Measurements from ENCODE around the gene CILP.
A peak's percentile ranks its signal among the peaks of the same experiment; 100 is the strongest.

CILP gene

GRCh38 chr15:65210770-65211481 lies at the start of gene CILP:
Gene CILP (minus strand): TSS chr15:65211473. CDS start chr15:65209755, 1,718 bp downstream.
- Mint-ChIP-seq H3K36me3 (ENCODE audit: low read depth) (no peaks in the 10 kb centered on the region), H3K4me3 (peak within 1 kb of the TSS; percentile 60 to 62 (median 61)), H3K27me3 (ENCODE audit: low read depth) (no peaks in the 10 kb centered on the region), H3K4me1 (peaks cover 69% of the 10 kb centered on the region), H3K27ac (peak within 1 kb of the TSS; percentile 92 to 94 (median 92)), H3K9me3 (no peaks in the 10 kb centered on the region)
- no peak for TF ChIP-seq CTCF (IDR thresholded peaks at IDR 0.05; ENCODE audit: unreplicated experiment in 3 of 3)

- Mint-ChIP-seq H3K4me3 (no peak overlapping the region), H3K9me3 (no peaks in the 10 kb centered on the region), H3K27me3 (ENCODE audit: low read depth) (no peaks in the 10 kb centered on the region), H3K27ac (peak overlapping the region in 1 of 3 experiments; percentile 98), H3K36me3 (ENCODE audit: low read depth) (peaks cover 57% of the 10 kb centered on the region), H3K4me1 (peaks cover 46% of the 10 kb centered on the region)
- no peak for TF ChIP-seq CTCF (IDR thresholded peaks at IDR 0.05; ENCODE audit: unreplicated experiment in 3 of 3)
Measured at GRCh38 chr15:65260968-65261367, 49.7 kb upstream of the CILP start.

- Mint-ChIP-seq H3K27ac (peak overlapping the region; percentile 72 to 98 (median 91)), H3K4me3 (peak overlapping the region in 1 of 3 experiments; percentile 2), H3K36me3 (ENCODE audit: low read depth) (peaks cover 64% of the 10 kb centered on the region), H3K27me3 (ENCODE audit: low read depth) (no peaks in the 10 kb centered on the region), H3K4me1 (peaks cover 55% of the 10 kb centered on the region), H3K9me3 (no peaks in the 10 kb centered on the region)
- TF ChIP-seq CTCF (IDR thresholded peaks at IDR 0.05; ENCODE audit: unreplicated experiment in 3 of 3): no peak
Measured at GRCh38 chr15:65259367-65259797, 48.1 kb upstream of the CILP start.

- no peaks in the 10 kb centered on the region for H3K27me3 Mint-ChIP-seq (ENCODE audit: low read depth)
- no peak for TF ChIP-seq CTCF (IDR thresholded peaks at IDR 0.05; ENCODE audit: unreplicated experiment in 3 of 3)
Measured at GRCh38 chr15:65258375-65259262, 47.3 kb upstream of the CILP start.

GRCh38 chr15:65255486-65256140 lies 44.3 kb upstream of the CILP start:
- no peak for TF ChIP-seq CTCF (IDR thresholded peaks at IDR 0.05; ENCODE audit: unreplicated experiment in 3 of 3)
- peaks cover 54% of the 10 kb centered on the region for H3K4me1 Mint-ChIP-seq
- H3K36me3 Mint-ChIP-seq (ENCODE audit: low read depth): peaks cover 56% of the 10 kb centered on the region

More at GRCh38 chr15:65258375-65259262, 47.3 kb upstream of the CILP start:
- Mint-ChIP-seq H3K9me3 (no peaks in the 10 kb centered on the region), H3K27ac (peak overlapping the region; percentile 72 to 98 (median 91)), H3K4me3 (peak overlapping the region in 1 of 3 experiments; percentile 7), H3K4me1 (peaks cover 60% of the 10 kb centered on the region), H3K36me3 (ENCODE audit: low read depth) (peaks cover 68% of the 10 kb centered on the region)

More at GRCh38 chr15:65255486-65256140, 44.3 kb upstream of the CILP start:
- H3K27ac Mint-ChIP-seq: peak overlapping the region in 2 of 3 experiments; percentile 39 to 53
- no peaks in the 10 kb centered on the region for H3K27me3 Mint-ChIP-seq (ENCODE audit: low read depth)
- H3K9me3 Mint-ChIP-seq: no peaks in the 10 kb centered on the region
- no peak overlapping the region for H3K4me3 Mint-ChIP-seq

All from nephron (organoid).